HepG2 (cell line): ENCODE results near the gene ABCC3. TPM values are rescaled to one million over a fixed set of nuclear protein-coding genes. Genes with fewer than 3 reads are reported as not detected.

Experiments
- BCL3 ChIP-seq: sonication (generic); formaldehyde crosslinking; IDR thresholded peaks from 2 replicates; pipeline ENCODE4 v1.5.1; 2020; ENCODE audit warnings: mild to moderate bottlenecking, missing genetic modification reagents, moderate library complexity
- GABPB1 ChIP-seq: IDR thresholded peaks from 2 replicates; pipeline ENCODE4 v1.6.1; 2016; ENCODE audit warnings: mild to moderate bottlenecking, missing genetic modification reagents, moderate library complexity, missing compliant biosample characterization
- HOXA3 ChIP-seq: sonication (generic); formaldehyde crosslinking; IDR thresholded peaks from 2 replicates; pipeline ENCODE4 v1.5.0; 2020; ENCODE audit warnings: missing genetic modification reagents
- IKZF5 ChIP-seq: IDR thresholded peaks from 2 replicates; pipeline ENCODE4 v1.6.1; 2018; ENCODE audit warnings: missing genetic modification reagents, mild to moderate bottlenecking, missing compliant biosample characterization
- IRX3 ChIP-seq: sonication (generic); formaldehyde crosslinking; IDR thresholded peaks from 2 replicates; pipeline ENCODE4 v1.8.1; 2023; ENCODE audit warnings: mild to moderate bottlenecking, low read depth, missing genetic modification reagents, borderline replicate concordance
- KLF16 ChIP-seq, 2 experiments: sonication (generic) in 1 of 2; formaldehyde crosslinking in 1 of 2; IDR thresholded peaks; 2 replicates each; pipeline versions ENCODE4 v1.6.1 to v1.8.0; 2016 to 2023; ENCODE audit warnings: missing genetic modification reagents in 2 of 2, missing compliant biosample characterization in 1 of 2
- MZF1 ChIP-seq: sonication (generic); formaldehyde crosslinking; IDR thresholded peaks from 2 replicates; pipeline ENCODE4 v1.8.1; 2023; ENCODE audit warnings: mild to moderate bottlenecking, missing genetic modification reagents, borderline replicate concordance
- NR2F1 ChIP-seq, 2 experiments: fragments of 450-650 bp in 1 of 2; formaldehyde crosslinking in 1 of 2; IDR thresholded peaks; 2 replicates each; pipeline versions ENCODE4 v1.5.0 to v1.6.1; 2016 to 2020; ENCODE audit warnings: mild to moderate bottlenecking in 1 of 2, missing compliant biosample characterization in 1 of 2, missing genetic modification reagents in 1 of 2, moderate library complexity in 1 of 2
- PHF21A ChIP-seq: sonication (generic); formaldehyde crosslinking; IDR thresholded peaks from 2 replicates; pipeline ENCODE4 v1.5.0; 2020; ENCODE audit warnings: mild to moderate bottlenecking, missing genetic modification reagents
- PITX1 ChIP-seq: sonication (generic); formaldehyde crosslinking; IDR thresholded peaks from 2 replicates; pipeline ENCODE4 v1.5.1; 2020; ENCODE audit warnings: mild to moderate bottlenecking, missing genetic modification reagents
- POLR2G ChIP-seq: fragments of 200-400 bp; formaldehyde crosslinking; IDR thresholded peaks from 2 replicates; pipeline ENCODE4 v1.6.1; 2018; ENCODE audit warnings: mild to moderate bottlenecking, low read depth, low read length, moderate library complexity
- SIX4 ChIP-seq: sonication (generic); formaldehyde crosslinking; IDR thresholded peaks from 2 replicates; pipeline ENCODE4 v1.4.0; 2020; ENCODE audit warnings: missing genetic modification reagents
- SNAPC2 ChIP-seq: sonication (generic); formaldehyde crosslinking; IDR thresholded peaks from 2 replicates; pipeline ENCODE4 v1.8.1; 2022; ENCODE audit warnings: mild to moderate bottlenecking, missing genetic modification reagents
- STAT6 ChIP-seq: sonication (generic); formaldehyde crosslinking; IDR thresholded peaks from 2 replicates; pipeline ENCODE4 v1.4.0; 2020; ENCODE audit warnings: missing genetic modification reagents, mild to moderate bottlenecking, borderline replicate concordance
- TEAD3 ChIP-seq: optimal IDR thresholded peaks from 2 replicates; pipeline ENCODE3; 2016; ENCODE audit warnings: borderline replicate concordance
- ZNF280D ChIP-seq: sonication (generic); formaldehyde crosslinking; IDR thresholded peaks from 2 replicates; pipeline ENCODE4 v1.5.1; 2020; ENCODE audit warnings: mild to moderate bottlenecking, missing genetic modification reagents
- ZNF383 ChIP-seq: sonication (generic); formaldehyde crosslinking; IDR thresholded peaks from 2 replicates; pipeline ENCODE4 v1.4.0; 2020; ENCODE audit warnings: missing genetic modification reagents, mild to moderate bottlenecking, borderline replicate concordance
- ZNF547 ChIP-seq: sonication (generic); formaldehyde crosslinking; IDR thresholded peaks from 2 replicates; pipeline ENCODE4 v1.5.1; 2020; ENCODE audit warnings: mild to moderate bottlenecking, missing genetic modification reagents
- ZNF737 ChIP-seq: sonication (generic); formaldehyde crosslinking; IDR thresholded peaks from 2 replicates; pipeline ENCODE4 v1.5.0; 2020; ENCODE audit warnings: missing genetic modification reagents, mild to moderate bottlenecking, borderline replicate concordance
- ZNF792 ChIP-seq: IDR thresholded peaks from 2 replicates; pipeline ENCODE4 v1.6.1; 2016
- ZSCAN31 ChIP-seq: sonication (generic); formaldehyde crosslinking; IDR thresholded peaks from 2 replicates; pipeline ENCODE4 v1.5.0; 2020; ENCODE audit warnings: low read depth, mild to moderate bottlenecking, missing genetic modification reagents
- polyA plus RNA-seq, 8 experiments: library from polyadenylated mRNA; depleted of rRNA in 3 of 8; stranded (reverse) in 7 of 8; unstranded in 1 of 8; fragments of >200 nt; fragmentation: Illumina TruSeq in 4 of 8; extraction: Trizol in 4 of 8; gene quantifications; 2 replicates each; pipeline versions ENCODE4 v1.2.1 to v1.2.3, GENCODE V29; 2011 to 2016; ENCODE audit warnings: low read depth in 4 of 8, missing spikeins in 1 of 8, mixed read lengths in 1 of 8; ENCODE audit not compliant: insufficient read depth in 1 of 8
- total RNA-seq, 5 experiments: library from RNA; depleted of rRNA; stranded (reverse); fragments of >200 nt; fragmentation: Illumina TruSeq; extraction: Trizol; gene quantifications; 2 replicates each; pipeline ENCODE4 v1.2.3, GENCODE V29; 2016; ENCODE audit warnings: low read depth in 1 of 5

ABCC3 gene
- total and polyA plus RNA-seq, 2 of the 13 experiments (the other 11 are each of a cell fraction or from before 2014, with no cell fraction given): 25.2 to 50.7 TPM

- peak; percentile 70; the same call in 1 of the 2 replicates for TF ChIP-seq IKZF5 (CRISPR knock-in tag)
- TF ChIP-seq KLF16 (CRISPR knock-in tag; IDR thresholded peaks at IDR 0.05): 0 out of 4 replicates have a peak, but pooled peaks of 1 of the 2 experiments have one; percentile 18
- TF ChIP-seq STAT6 (CRISPR knock-in tag): 0 out of 2 replicates have a peak, but pooled peaks have one; percentile 46
- TF ChIP-seq ZNF792 (CRISPR knock-in tag): peak; percentile 63
- peak; percentile 62; the same call in 1 of the 2 replicates for TF ChIP-seq ZNF280D
- TF ChIP-seq PHF21A: peak; percentile 55; the same call in 1 of the 2 replicates
- TF ChIP-seq ZNF383 (CRISPR knock-in tag): no peak
- TF ChIP-seq POLR2G: 0 out of 2 replicates have a peak, but pooled peaks have one; percentile 41
- TF ChIP-seq ZNF547: peak; percentile 64; the same call in 1 of the 2 replicates
- TF ChIP-seq NR2F1 (CRISPR knock-in tag; IDR thresholded peaks at IDR 0.05): peak; percentile 85 to 96
- peak; percentile 68 for TF ChIP-seq TEAD3 (CRISPR knock-in tag)
- no peak for TF ChIP-seq BCL3 (CRISPR knock-in tag)
- TF ChIP-seq ZNF737 (CRISPR knock-in tag): no peak
- TF ChIP-seq HOXA3 (CRISPR knock-in tag): peak; percentile 92
- peak; percentile 20; the same call in 1 of the 2 replicates for TF ChIP-seq SIX4 (CRISPR knock-in tag)
- peak; percentile 55; the same call in 1 of the 2 replicates for TF ChIP-seq SNAPC2
- TF ChIP-seq PITX1 (CRISPR knock-in tag): peak; percentile 91
- TF ChIP-seq MZF1 (CRISPR knock-in tag): no peak
- TF ChIP-seq IRX3 (CRISPR knock-in tag): no peak
- peak; percentile 48 for TF ChIP-seq GABPB1 (CRISPR knock-in tag)
- no peak for TF ChIP-seq ZSCAN31 (CRISPR knock-in tag)
Measured at GRCh38 chr17:50640686-50641351, 6.1 kb downstream of the ABCC3 start (continued).
